ENCODE measurements around the gene GASK1A.

The GASK1A gene

DNA sequence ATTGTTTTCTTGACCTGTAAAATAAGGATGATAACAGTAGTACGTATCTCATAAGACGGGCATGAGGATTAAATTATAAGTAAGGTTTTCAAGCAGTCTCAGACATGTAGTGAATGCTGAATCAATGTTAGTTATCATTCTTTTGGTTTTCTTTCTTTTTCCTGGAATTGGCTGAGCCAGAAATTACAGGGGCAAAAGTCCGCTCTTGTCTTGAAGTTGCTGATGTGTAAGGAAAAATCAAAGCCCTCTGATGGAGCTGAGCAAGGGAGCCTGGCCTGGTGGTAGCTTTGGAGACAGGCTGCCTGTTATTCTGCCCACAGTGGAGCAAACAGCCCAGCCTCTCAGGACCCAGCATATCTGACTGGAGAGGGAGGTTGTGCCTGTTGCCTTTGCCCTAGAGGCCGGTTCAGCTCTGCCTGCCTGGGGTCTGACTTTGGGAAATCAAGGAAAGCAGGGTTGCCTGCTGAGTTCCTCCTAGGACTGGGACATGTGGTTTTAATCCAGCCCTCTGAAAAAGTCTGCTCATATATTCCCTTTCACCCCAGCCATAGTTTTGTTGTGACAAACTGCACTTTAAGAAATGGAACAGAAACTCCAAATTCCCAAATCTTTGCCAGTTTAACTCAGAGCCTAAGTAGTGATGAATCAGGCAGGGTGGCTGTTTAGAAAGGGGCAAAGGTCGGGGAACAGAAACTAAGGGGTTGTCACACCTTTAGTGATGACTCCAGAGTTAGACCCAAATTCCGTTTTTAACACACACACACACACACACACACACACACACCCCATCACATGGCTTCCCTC lies 40.1 kb downstream of the GASK1A start:
- H3K4me3 ChIP-seq (ENCODE audit: low read length) = no peak overlapping the region
- DNase-seq (ENCODE audit: low read depth) = no peak
- TF ChIP-seq, protein P1, sequence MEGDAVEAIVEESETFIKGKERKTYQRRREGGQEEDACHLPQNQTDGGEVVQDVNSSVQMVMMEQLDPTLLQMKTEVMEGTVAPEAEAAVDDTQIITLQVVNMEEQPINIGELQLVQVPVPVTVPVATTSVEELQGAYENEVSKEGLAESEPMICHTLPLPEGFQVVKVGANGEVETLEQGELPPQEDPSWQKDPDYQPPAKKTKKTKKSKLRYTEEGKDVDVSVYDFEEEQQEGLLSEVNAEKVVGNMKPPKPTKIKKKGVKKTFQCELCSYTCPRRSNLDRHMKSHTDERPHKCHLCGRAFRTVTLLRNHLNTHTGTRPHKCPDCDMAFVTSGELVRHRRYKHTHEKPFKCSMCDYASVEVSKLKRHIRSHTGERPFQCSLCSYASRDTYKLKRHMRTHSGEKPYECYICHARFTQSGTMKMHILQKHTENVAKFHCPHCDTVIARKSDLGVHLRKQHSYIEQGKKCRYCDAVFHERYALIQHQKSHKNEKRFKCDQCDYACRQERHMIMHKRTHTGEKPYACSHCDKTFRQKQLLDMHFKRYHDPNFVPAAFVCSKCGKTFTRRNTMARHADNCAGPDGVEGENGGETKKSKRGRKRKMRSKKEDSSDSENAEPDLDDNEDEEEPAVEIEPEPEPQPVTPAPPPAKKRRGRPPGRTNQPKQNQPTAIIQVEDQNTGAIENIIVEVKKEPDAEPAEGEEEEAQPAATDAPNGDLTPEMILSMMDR (IDR thresholded peaks at IDR 0.05; ENCODE audit: insufficient read depth, low read depth, low read length, missing control alignments) = no peak

GRCh38 chr3:43019826-43020225 lies 40.7 kb downstream of the GASK1A start:
- DNase-seq (ENCODE audit: low read depth) = no peak
- H3K4me3 ChIP-seq (ENCODE audit: low read length) = no peak overlapping the region

DNA sequence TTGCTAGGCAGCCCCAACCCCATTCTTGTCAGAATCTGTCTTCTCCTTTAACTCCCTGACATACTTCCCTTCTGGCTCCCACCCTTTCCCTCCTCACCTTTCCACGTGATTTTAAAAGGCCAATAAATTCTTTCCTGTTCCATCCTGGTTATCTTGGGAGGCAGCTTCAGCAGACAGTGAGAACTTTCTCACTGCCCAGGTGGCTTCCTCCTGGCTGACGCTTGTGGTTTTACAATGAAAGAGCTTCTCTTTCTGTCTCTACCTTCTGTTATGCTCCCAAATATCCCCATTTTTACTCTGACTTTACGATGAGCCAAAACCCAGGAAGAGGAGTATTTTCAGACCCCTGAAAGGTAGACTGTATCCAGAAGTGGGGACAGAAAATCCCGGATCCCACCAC lies 42.1 kb downstream of the GASK1A start:
- no peak for DNase-seq (ENCODE audit: low read depth)
- TF ChIP-seq, protein P1 (IDR thresholded peaks at IDR 0.05; ENCODE audit: insufficient read depth, low read depth, low read length, missing control alignments) = no peak
- H3K4me3 ChIP-seq (ENCODE audit: low read length) = no peak overlapping the region

More at GRCh38 chr3:43019826-43020225, 40.7 kb downstream of the GASK1A start:
- TF ChIP-seq, protein P1 (IDR thresholded peaks at IDR 0.05; ENCODE audit: insufficient read depth, low read depth, low read length, missing control alignments) = no peak

GRCh38 chr3:43022121-43022520 lies 43.0 kb downstream of the GASK1A start:
- no peak for DNase-seq (ENCODE audit: low read depth)
- TF ChIP-seq, protein P1 (IDR thresholded peaks at IDR 0.05; ENCODE audit: insufficient read depth, low read depth, low read length, missing control alignments) = no peak

GRCh38 chr3:43023066-43023465 lies 44.0 kb downstream of the GASK1A start:
- TF ChIP-seq, protein P1 (IDR thresholded peaks at IDR 0.05; ENCODE audit: insufficient read depth, low read depth, low read length, missing control alignments) = no peak
- no peak overlapping the region for H3K4me3 ChIP-seq (ENCODE audit: low read length)
- no peak for DNase-seq (ENCODE audit: low read depth)

More at GRCh38 chr3:43022121-43022520, 43.0 kb downstream of the GASK1A start:
- no peak overlapping the region for H3K4me3 ChIP-seq (ENCODE audit: low read length)

DNA sequence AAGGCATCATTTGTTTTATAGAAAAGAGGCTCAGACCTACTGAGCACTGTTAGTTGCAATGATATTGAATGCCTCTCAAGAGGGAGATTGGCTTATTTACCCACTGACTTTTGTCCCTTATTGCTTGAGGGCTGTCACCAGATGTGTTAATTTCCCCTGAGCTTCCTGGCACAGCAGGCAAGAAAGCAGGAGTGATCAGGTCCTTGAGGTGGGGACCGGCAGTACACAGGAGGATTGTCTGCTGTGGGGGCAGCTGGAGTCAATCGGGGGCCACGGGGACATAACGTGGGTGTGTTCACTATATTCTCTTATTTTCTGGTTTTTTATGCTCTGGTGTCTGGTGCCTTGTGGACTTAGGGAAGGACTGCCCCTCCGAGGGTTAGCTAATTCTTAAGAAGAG lies 44.6 kb downstream of the GASK1A start:
- TF ChIP-seq, protein P1 (IDR thresholded peaks at IDR 0.05; ENCODE audit: insufficient read depth, low read depth, low read length, missing control alignments) = no peak
- no peak overlapping the region for H3K4me3 ChIP-seq (ENCODE audit: low read length)
- DNase-seq (ENCODE audit: low read depth) = no peak

Data from epithelial cell of esophagus (primary cell).